Measurements from ENCODE around the gene IPPK. TPM values are rescaled to one million over a fixed set of nuclear protein-coding genes. Genes with fewer than 3 reads are reported as not detected.

Gene IPPK
- total RNA-seq, 1 donor from 2014 or later = 15.2 TPM

DNA sequence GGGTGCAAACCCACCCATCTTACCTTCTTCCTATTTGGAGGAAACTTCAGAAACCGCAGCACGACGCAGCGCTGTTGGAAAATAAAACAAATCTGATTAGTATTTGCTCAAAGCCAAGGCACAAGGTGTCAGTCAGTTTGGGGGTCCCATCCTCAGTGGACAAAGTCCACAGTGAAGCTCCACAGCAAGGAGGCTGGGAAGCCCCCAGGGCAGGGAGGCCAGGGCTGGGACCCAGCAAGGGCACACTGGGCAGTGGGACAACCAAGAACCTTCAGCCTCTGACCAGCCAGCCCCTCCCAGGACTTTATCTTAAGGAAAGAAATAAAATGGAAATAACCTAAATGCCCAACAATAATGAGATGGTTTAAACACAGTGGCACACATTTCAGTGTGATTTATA, 11.3 kb downstream of the IPPK start:
- no peak for DNase-seq (ENCODE audit: low read depth)
- H3K4me3 ChIP-seq (ENCODE audit: low read depth, low read length) = no peak overlapping the region
- TF ChIP-seq CTCF (conservative IDR thresholded peaks at IDR 0.05; ENCODE audit: low read depth, low read length) = no peak

- TF ChIP-seq CTCF (conservative IDR thresholded peaks at IDR 0.05; ENCODE audit: low read depth, low read length) = no peak
- H3K4me3 ChIP-seq (ENCODE audit: low read depth, low read length) = no peak overlapping the region
- DNase-seq (ENCODE audit: low read depth) = no peak
Measured at GRCh38 chr9:92658176-92658575, 11.8 kb downstream of the IPPK start.

GRCh38 chr9:92657296-92658094, 12.4 kb downstream of the IPPK start:
- H3K4me3 ChIP-seq (ENCODE audit: low read depth, low read length) = no peak overlapping the region
- TF ChIP-seq CTCF (conservative IDR thresholded peaks at IDR 0.05; ENCODE audit: low read depth, low read length) = peak; percentile 10
- DNase-seq (ENCODE audit: low read depth) = no peak

- DNase-seq (ENCODE audit: low read depth) = no peak
- TF ChIP-seq CTCF (conservative IDR thresholded peaks at IDR 0.05; ENCODE audit: low read depth, low read length) = no peak
- H3K4me3 ChIP-seq (ENCODE audit: low read depth, low read length) = no peak overlapping the region
Measured at GRCh38 chr9:92656537-92656925, 13.4 kb downstream of the IPPK start.

DNA sequence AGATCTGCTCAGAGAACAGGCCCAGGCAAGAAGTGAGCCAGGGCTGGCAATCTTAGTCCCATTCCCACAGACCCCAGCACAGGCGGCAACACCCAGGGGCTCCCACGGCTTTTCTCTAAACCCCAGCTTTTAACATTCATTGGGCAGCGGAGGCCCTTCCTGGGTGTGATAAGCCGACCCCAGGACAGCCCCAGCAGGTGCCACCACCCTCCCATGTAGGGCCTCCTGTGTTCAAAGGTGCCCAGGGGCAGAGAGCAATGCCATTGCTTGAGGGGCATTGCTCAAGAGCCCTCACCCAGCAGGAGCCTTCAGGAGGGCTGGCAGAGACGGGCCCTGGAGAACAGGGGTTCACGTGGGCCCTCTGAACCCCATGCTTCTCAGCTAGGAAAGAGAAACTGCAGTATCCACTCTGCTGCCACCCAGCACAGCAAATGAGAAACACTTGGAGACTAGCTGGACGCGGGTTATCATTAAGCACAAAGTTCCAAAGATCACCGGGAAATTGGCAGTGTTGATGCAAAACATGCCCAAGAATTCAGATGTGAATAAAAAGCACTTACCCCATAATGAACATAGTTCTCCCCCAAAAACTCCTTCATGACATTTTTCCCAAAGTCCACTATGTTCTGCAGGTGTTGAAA, 13.9 kb downstream of the IPPK start:
- H3K4me3 ChIP-seq (ENCODE audit: low read depth, low read length) = no peak overlapping the region
- TF ChIP-seq CTCF (conservative IDR thresholded peaks at IDR 0.05; ENCODE audit: low read depth, low read length) = no peak
- DNase-seq (ENCODE audit: low read depth) = no peak

GRCh38 chr9:92655366-92655765, 14.6 kb downstream of the IPPK start:
- no peak overlapping the region for H3K4me3 ChIP-seq (ENCODE audit: low read depth, low read length)
- no peak for TF ChIP-seq CTCF (conservative IDR thresholded peaks at IDR 0.05; ENCODE audit: low read depth, low read length)
- DNase-seq (ENCODE audit: low read depth) = no peak
